HG03103 (cell line): ENCODE results near the gene PLRG1.

Experiments
- ATAC-seq: cut with Tn5 transposase; IDR thresholded peaks from one replicate; pipeline ENCODE4 v1.9.1; 2021; ENCODE audit warnings: low read depth; ENCODE audit not compliant: unreplicated experiment

Gene PLRG1

DNA sequence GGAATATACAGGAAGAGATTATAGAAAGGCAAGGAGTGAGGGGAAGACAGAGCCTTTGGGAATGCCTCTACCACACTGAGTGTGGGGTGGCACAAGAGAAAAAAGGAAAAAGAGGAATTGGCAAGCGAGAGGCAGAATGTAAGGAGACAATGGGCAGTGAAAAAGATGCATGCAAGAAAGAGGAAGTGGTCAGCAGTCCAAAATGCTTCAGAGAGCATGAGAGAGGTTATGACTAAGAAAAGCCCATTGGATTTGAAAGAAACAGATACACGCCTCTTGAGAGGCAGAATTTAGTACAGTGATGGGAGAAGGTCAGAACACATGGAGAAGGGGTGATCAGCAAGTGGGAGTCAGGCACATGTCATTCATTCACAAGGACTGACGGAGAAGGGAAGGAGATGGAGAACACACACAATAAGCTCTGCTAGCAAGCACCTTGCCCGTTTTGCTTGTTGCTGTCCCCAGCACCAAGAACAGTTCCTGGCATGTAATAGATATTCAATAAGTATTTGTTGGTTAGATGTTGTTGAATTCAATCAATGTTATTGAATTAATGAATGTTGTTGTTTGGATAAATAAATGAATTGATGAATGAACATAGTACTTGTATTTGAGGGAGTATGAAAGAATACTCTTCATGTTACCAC is 65.0 kb downstream of the PLRG1 start:
- ATAC-seq = peak; percentile 99
